Thyroid gland (tissue), 4 donors: Measurements from ENCODE around the gene ARHGAP8. TPM values are rescaled to one million over a fixed set of nuclear protein-coding genes. Genes with fewer than 3 reads are reported as not detected.

Source experiments
- DNase-seq, 2 donors: peaks; one replicate each; pipeline ENCODE4 v3.0.0-alpha.2; 2019
- H3K27ac ChIP-seq, 3 donors: fragments of 200-600 bp; sonication (generic); 1 replicate in 2 of 3; 2 replicates in 1 of 3; pipeline ENCODE4 v1.5.1; 2016 to 2019; ENCODE audit warnings: mild to moderate bottlenecking in 1 of 3, moderate library complexity in 1 of 3
- H3K27me3 ChIP-seq: fragments of 200-600 bp; sonication (generic); one replicate; pipeline ENCODE4 v1.5.1; 2019
- H3K36me3 ChIP-seq, 2 donors: fragments of 200-600 bp; sonication (generic); one replicate each; pipeline ENCODE4 v1.5.1; 2016 to 2019
- H3K4me1 ChIP-seq, 2 donors: fragments of 200-600 bp; sonication (generic); one replicate each; pipeline ENCODE4 v1.5.1; 2017 to 2019
- H3K4me3 ChIP-seq, 3 donors: fragments of 200-600 bp; sonication (generic); replicated peaks in 1 of 3; 1 replicate in 2 of 3; 2 replicates in 1 of 3; pipeline ENCODE4 v1.5.1; 2016; ENCODE audit warnings: mild to moderate bottlenecking in 1 of 3
- H3K9me3 ChIP-seq: fragments of 200-600 bp; sonication (generic); one replicate; pipeline ENCODE4 v1.5.1; 2017
- CTCF ChIP-seq, 6 experiments: fragments of 200-600 bp in 3 of 6; fragments of 450-650 bp in 3 of 6; sonication (generic) in 3 of 6; IDR thresholded peaks; one replicate each; pipeline ENCODE4 v1.5.1; 2016 to 2019; ENCODE audit warnings: antibody characterized with exemption in 6 of 6, mild to moderate bottlenecking in 2 of 6, inconsistent platforms in 1 of 6, moderate library complexity in 1 of 6
- POLR2A ChIP-seq, 2 donors: fragments of 450-650 bp; IDR thresholded peaks; one replicate each; pipeline ENCODE4 v1.6.1; 2017; ENCODE audit warnings: antibody characterized with exemption in 2 of 2, mild to moderate bottlenecking in 2 of 2, moderate library complexity in 1 of 2
- WGBS, 2 donors: methylation state at CpG; one replicate each; pipeline ENCODE4 v1.1.5; 2017; 5-methylcytosine and 5-hydroxymethylcytosine counted together
- intact Hi-C: fragments of 100-400 bp; cut with DNase I; formaldehyde crosslinking; loops from one replicate; pipeline ENCODE4 v1.15.1; 2023
- total RNA-seq, 4 donors: library from RNA; depleted of rRNA; stranded (reverse); fragments of >200 nt; gene quantifications; one replicate each; pipeline ENCODE4 v1.2.3, GENCODE V29; 2016

ARHGAP8 gene
- total RNA-seq, 4 donors from 2014 or later: 24.8 to 44.3 (median 28.0) TPM

GRCh38 chr22:44724859-44725258 lies 27.5 kb upstream of the ARHGAP8 start:
- Histone ChIP-seq H3K4me3 (no peak overlapping the region), H3K27me3 (no peaks in the 10 kb centered on the region), H3K4me1 (peaks cover 0 to 7% of the 10 kb centered on the region in 2 donors), H3K36me3 (no peaks in the 10 kb centered on the region), H3K9me3 (no peaks in the 10 kb centered on the region), H3K27ac (no peak overlapping the region)
- TF ChIP-seq CTCF (IDR thresholded peaks at IDR 0.05) (no peak), POLR2A (IDR thresholded peaks at IDR 0.05) (no peak)
- no peak for DNase-seq
- intact Hi-C loops: no loop called here
- WGBS, 2 donors: 74 to 98% methylated on average over 5 to 8 of the region's 8 CpGs

GRCh38 chr22:44726439-44726838 lies 25.9 kb upstream of the ARHGAP8 start:
- Histone ChIP-seq H3K4me1 (peaks cover 0 to 9% of the 10 kb centered on the region in 2 donors), H3K36me3 (no peaks in the 10 kb centered on the region), H3K27ac (no peak overlapping the region), H3K4me3 (no peak overlapping the region), H3K9me3 (no peaks in the 10 kb centered on the region), H3K27me3 (no peaks in the 10 kb centered on the region)
- 91 to 97% methylated on average over 7 to 9 of the region's 11 CpGs for WGBS, 2 donors
- intact Hi-C loops: no loop called here
- TF ChIP-seq CTCF (IDR thresholded peaks at IDR 0.05): no peak
- TF ChIP-seq POLR2A (IDR thresholded peaks at IDR 0.05): no peak
- no peak for DNase-seq

DNA sequence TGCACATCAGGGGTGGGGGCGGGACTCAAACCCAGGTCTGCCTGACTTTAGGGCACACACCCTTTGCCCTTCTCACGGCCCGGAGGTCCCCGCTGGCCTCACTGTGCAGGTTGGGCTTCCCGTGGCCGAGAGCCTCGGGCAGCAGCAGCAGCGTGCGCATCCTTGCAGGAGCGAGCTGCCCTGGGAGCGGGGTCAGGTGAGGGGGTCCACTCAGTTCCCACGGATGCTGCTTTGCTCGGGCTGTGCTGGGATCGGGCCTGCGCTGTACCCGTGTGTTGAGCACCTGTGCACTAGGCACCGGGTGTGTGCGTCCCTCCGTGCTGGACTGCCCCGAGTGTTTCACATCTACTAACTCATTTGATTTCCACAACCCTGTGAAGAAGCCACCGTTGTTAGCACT lies 25.2 kb upstream of the ARHGAP8 start:
- TF ChIP-seq POLR2A (IDR thresholded peaks at IDR 0.05) (no peak), CTCF (IDR thresholded peaks at IDR 0.05) (no peak)
- intact Hi-C loops: no loop called here
- Histone ChIP-seq H3K36me3 (no peaks in the 10 kb centered on the region), H3K4me1 (peaks cover 0 to 9% of the 10 kb centered on the region in 2 donors), H3K27me3 (no peaks in the 10 kb centered on the region), H3K27ac (no peak overlapping the region), H3K9me3 (no peaks in the 10 kb centered on the region), H3K4me3 (no peak overlapping the region)
- DNase-seq: no peak
- WGBS, 2 donors: 95 to 100% methylated on average over 9 to 20 of the region's 21 CpGs

DNA sequence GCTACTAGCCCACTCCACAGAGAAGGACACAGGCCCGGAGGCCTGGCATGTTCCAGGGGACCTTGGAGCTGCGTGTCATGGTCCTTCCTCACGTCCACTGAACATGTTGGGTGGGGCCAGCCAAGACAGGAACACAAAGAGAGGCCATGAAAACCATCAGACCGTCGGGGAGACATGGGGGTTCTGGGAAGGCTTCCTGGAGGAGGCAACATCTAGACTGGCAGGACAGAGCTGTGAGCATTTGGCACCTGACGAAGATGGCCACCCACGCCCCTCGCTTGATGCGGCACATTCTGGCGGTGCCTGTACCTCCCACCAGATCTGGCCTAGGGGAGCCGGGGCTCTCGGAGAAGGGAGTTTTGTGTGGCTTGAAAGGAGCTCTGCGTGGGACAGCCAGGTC lies 24.7 kb upstream of the ARHGAP8 start:
- no peak for DNase-seq
- Histone ChIP-seq H3K9me3 (no peaks in the 10 kb centered on the region), H3K4me3 (no peak overlapping the region), H3K36me3 (no peaks in the 10 kb centered on the region), H3K27me3 (no peaks in the 10 kb centered on the region), H3K4me1 (peaks cover 0 to 9% of the 10 kb centered on the region in 2 donors), H3K27ac (no peak overlapping the region)
- TF ChIP-seq CTCF (IDR thresholded peaks at IDR 0.05) (no peak), POLR2A (IDR thresholded peaks at IDR 0.05) (no peak)
- WGBS, 2 donors: 89 to 95% methylated on average over 8 to 12 of the region's 13 CpGs
- intact Hi-C loops: no loop called here

DNA sequence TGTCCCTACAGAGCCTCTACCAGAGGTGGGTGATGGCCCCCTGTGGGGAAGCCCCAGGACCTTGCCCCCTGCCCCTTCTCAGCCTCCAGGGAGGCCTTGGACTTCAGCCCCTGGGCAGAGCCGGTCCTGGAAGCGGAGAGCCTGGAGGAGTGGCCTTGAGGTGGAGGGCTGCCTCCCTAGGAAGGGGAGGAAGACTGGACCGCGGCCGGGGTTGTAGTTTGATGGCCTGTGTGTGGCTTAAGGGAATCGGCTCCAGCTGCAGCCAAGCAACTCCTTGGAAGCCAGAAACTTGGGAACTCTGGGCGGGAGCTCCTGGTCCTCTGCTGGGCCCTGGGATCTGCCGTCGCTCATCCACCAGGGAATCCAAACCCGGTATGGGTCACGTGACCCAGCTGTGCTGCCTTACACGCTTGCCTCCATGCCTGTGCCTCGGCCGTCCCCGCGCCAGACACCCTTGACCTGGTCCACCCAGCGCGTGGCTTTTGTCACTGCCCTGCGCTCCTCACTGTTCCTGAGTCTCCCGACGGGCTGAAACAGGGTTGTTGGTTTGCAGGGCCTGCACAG lies 23.5 kb upstream of the ARHGAP8 start:
- no peaks in the 10 kb centered on the region for H3K9me3 ChIP-seq
- peaks cover 0 to 9% of the 10 kb centered on the region in 2 donors for H3K4me1 ChIP-seq
- intact Hi-C loops: no loop called here
- no peak overlapping the region for H3K4me3 ChIP-seq
- no peaks in the 10 kb centered on the region for H3K27me3 ChIP-seq
- H3K36me3 ChIP-seq: no peaks in the 10 kb centered on the region
- 75 to 83% methylated on average over 16 to 19 of the region's 21 CpGs for WGBS, 2 donors
- no peak for DNase-seq
- no peak for TF ChIP-seq POLR2A (IDR thresholded peaks at IDR 0.05)
- no peak for TF ChIP-seq CTCF (IDR thresholded peaks at IDR 0.05)
- no peak overlapping the region for H3K27ac ChIP-seq
